Natural killer cell treated with Interleukin-12 subunit alpha and Interleukin-12 subunit beta and Interleukin-15 and Interleukin-18, amount 100 ng/mL, for 72 hours (primary cell): ENCODE data around the gene MMP19. TPM values are rescaled to one million over a fixed set of nuclear protein-coding genes. Genes with fewer than 3 reads are reported as not detected.
"Not testable (repeated sequence)": the region's sequence is repeated elsewhere in the genome, so short reads cannot be mapped to it uniquely, and the experiment has no call there.

Experiments
- ATAC-seq, 2 donors: fragments of 150-1000 bp; cut with Tn5 transposase in 1 of 2; sonication (Bioruptor Pico), chemical (Tn5 transposase) in 1 of 2; 2 replicates each; pipeline ENCODE4 v1.10.0; 2021
- DNase-seq: peaks from one replicate; pipeline ENCODE4 v3.0.0; 2022; ENCODE audit warnings: low spot score
- H3K27ac Mint-ChIP-seq, 2 donors: 1 replicate in 1 of 2; 2 replicates in 1 of 2; pipeline ENCODE4 v1.8.0; 2022; ENCODE audit warnings: mixed read lengths in 2 of 2, mild to moderate bottlenecking in 1 of 2, moderate library complexity in 1 of 2
- H3K27me3 Mint-ChIP-seq, 2 donors: 1 replicate in 1 of 2; 2 replicates in 1 of 2; pipeline ENCODE4 v1.8.0; 2022; ENCODE audit warnings: mixed read lengths in 2 of 2
- H3K36me3 Mint-ChIP-seq: one replicate; pipeline ENCODE4 v1.8.0; 2022; ENCODE audit warnings: mixed read lengths
- H3K4me1 Mint-ChIP-seq, 2 donors: 1 replicate in 1 of 2; 2 replicates in 1 of 2; pipeline ENCODE4 v1.8.0; 2022; ENCODE audit warnings: low read depth in 2 of 2, mixed read lengths in 2 of 2, mild to moderate bottlenecking in 1 of 2
- H3K4me3 Mint-ChIP-seq: one replicate; pipeline ENCODE4 v1.8.0; 2022; ENCODE audit warnings: mixed read lengths
- H3K9me3 Mint-ChIP-seq: 2 replicates; pipeline ENCODE4 v1.8.0; 2022; ENCODE audit warnings: mixed read lengths
- total RNA-seq, 2 donors: library from RNA; stranded (reverse); gene quantifications; one replicate each; pipeline ENCODE4 v1.2.3, GENCODE V29; 2022

The MMP19 gene, protein sequence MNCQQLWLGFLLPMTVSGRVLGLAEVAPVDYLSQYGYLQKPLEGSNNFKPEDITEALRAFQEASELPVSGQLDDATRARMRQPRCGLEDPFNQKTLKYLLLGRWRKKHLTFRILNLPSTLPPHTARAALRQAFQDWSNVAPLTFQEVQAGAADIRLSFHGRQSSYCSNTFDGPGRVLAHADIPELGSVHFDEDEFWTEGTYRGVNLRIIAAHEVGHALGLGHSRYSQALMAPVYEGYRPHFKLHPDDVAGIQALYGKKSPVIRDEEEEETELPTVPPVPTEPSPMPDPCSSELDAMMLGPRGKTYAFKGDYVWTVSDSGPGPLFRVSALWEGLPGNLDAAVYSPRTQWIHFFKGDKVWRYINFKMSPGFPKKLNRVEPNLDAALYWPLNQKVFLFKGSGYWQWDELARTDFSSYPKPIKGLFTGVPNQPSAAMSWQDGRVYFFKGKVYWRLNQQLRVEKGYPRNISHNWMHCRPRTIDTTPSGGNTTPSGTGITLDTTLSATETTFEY
- under 1 TPM in 1 of 2 donors, not detected in 1; 0.24 TPM for total RNA-seq

DNA sequence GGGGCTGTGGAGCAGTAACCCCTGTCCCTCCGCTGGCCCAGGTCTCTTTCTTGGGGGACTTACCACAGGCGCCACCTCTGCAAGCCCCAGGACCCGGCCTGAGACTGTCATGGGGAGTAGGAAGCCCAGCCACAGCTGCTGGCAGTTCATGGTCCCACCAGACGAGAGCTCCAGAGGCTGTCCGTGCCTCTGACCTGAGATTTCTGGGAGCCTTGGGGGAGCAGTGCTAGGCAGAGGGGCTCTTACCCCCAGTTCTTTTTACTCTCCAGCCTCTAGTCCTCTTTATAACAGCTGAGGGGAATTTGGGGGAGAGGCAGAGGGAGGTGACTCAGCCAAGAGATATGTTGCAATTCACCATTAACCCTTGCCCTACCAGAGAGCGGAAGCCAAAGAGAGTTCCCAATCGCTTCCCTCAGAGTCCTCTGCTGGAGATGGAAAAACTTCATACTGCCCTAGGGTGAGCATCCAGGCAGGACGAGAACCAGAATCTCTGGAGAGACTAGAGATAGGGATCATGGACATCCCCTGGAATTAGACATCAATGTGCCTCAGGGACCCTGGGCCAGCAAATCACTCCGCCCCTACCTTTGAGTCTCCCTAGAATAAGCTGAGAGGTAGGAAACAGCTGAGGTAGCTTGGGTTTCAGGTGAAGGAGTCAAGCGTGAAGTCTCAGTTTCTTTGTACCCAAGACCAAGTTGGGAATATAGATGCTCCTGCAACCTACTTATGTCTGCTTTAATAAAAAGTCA, at the start of gene MMP19:
Gene MMP19, minus strand, starts transcription at position 256 of the 749 bp plus-strand sequence. Its CDS starts 106 bp downstream, at position 150.
- DNase-seq (no peak), ATAC-seq (peak in 1 of 2 donors; percentile 11)
- Mint-ChIP-seq H3K4me1 (peaks cover 2 to 4% of the 10 kb centered on the region in 2 donors), H3K9me3 (no peaks in the 10 kb centered on the region), H3K36me3 (no peaks in the 10 kb centered on the region), H3K4me3 (no peak within 1 kb of the TSS), H3K27ac (peak within 1 kb of the TSS in 1 of 2 donors; percentile 14), H3K27me3 (peaks cover 0 to 9% of the 10 kb centered on the region in 2 donors)

GRCh38 chr12:55891310-55891709, 48.6 kb upstream of the MMP19 start:
- no peaks in the 10 kb centered on the region for H3K4me1 Mint-ChIP-seq
- DNase-seq (no peak), ATAC-seq (no peak)
- no peaks in the 10 kb centered on the region for H3K9me3 Mint-ChIP-seq
- H3K4me3 Mint-ChIP-seq, result no peak overlapping the region
- no peaks in the 10 kb centered on the region for H3K27me3 Mint-ChIP-seq
- H3K27ac Mint-ChIP-seq, result no peak overlapping the region
- H3K36me3 Mint-ChIP-seq, result no peaks in the 10 kb centered on the region

GRCh38 chr12:55885113-55885512, 42.4 kb upstream of the MMP19 start:
- DNase-seq (no peak), ATAC-seq (no peak)
- no peaks in the 10 kb centered on the region for H3K9me3 Mint-ChIP-seq
- no peaks in the 10 kb centered on the region for H3K36me3 Mint-ChIP-seq
- no peaks in the 10 kb centered on the region for H3K27me3 Mint-ChIP-seq
- H3K27ac Mint-ChIP-seq, result no peak overlapping the region
- H3K4me1 Mint-ChIP-seq, result no peaks in the 10 kb centered on the region
- H3K4me3 Mint-ChIP-seq, result no peak overlapping the region

DNA sequence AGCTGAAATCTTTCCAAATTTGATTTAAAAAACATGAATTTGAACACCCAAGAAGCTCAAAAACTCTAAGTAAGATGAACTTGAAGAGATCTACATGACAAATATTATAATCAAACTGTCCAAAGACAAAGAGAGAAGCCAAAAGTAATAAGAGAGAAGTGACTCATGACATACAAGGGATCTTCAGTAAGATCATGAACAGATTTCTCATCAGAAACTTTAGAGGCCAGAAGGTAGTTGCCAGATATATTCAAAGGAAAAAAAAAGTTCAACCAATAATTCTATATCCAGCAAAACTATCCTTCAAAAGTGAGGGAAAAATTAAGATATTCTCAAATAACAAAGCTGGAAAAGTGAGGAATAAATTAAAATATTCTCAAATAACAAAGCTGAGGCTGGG, 35.1 kb upstream of the MMP19 start:
- no peaks in the 10 kb centered on the region for H3K27me3 Mint-ChIP-seq
- H3K36me3 Mint-ChIP-seq, result peaks cover 10% of the 10 kb centered on the region
- no peak for DNase-seq
- ATAC-seq, result no peak
- H3K9me3 Mint-ChIP-seq, result peaks cover 5% of the 10 kb centered on the region
- H3K4me1 Mint-ChIP-seq, result no peaks in the 10 kb centered on the region
- H3K27ac Mint-ChIP-seq, result no peak overlapping the region
- no peak overlapping the region for H3K4me3 Mint-ChIP-seq

- no peaks in the 10 kb centered on the region for H3K27me3 Mint-ChIP-seq
- H3K9me3 Mint-ChIP-seq, result peaks cover 5% of the 10 kb centered on the region
- no peak overlapping the region for H3K27ac Mint-ChIP-seq
- DNase-seq (no peak), ATAC-seq (no peak)
- H3K36me3 Mint-ChIP-seq, result peaks cover 10% of the 10 kb centered on the region
- no peak overlapping the region for H3K4me3 Mint-ChIP-seq
- H3K4me1 Mint-ChIP-seq, result no peaks in the 10 kb centered on the region
Measured at GRCh38 chr12:55875704-55876467, 33.1 kb upstream of the MMP19 start.

DNA sequence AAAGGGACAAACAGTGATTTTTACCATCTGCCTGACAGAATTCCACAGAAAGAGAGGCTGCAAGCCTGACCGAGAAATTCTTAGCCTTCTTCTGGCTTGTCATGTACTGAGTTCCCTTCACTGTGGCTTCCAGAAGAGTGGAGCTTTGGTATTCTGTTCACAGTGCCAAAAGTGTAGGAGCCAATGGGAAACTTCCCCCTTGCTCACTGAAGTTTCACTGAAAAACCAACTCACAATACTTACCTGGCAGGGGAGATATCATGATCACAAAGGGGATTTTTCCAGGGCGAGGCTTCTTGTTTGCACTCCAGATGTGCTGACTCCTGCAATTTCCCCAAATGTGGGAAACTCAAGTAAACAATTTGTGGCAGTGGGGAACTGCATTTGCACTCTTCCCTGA, 31.7 kb upstream of the MMP19 start:
- peaks cover 5% of the 10 kb centered on the region for H3K9me3 Mint-ChIP-seq
- no peak overlapping the region for H3K4me3 Mint-ChIP-seq
- H3K27me3 Mint-ChIP-seq, result no peaks in the 10 kb centered on the region
- ATAC-seq, result no peak
- no peak overlapping the region for H3K27ac Mint-ChIP-seq
- H3K4me1 Mint-ChIP-seq, result no peaks in the 10 kb centered on the region
- DNase-seq, result no peak
- peaks cover 10% of the 10 kb centered on the region for H3K36me3 Mint-ChIP-seq

DNA sequence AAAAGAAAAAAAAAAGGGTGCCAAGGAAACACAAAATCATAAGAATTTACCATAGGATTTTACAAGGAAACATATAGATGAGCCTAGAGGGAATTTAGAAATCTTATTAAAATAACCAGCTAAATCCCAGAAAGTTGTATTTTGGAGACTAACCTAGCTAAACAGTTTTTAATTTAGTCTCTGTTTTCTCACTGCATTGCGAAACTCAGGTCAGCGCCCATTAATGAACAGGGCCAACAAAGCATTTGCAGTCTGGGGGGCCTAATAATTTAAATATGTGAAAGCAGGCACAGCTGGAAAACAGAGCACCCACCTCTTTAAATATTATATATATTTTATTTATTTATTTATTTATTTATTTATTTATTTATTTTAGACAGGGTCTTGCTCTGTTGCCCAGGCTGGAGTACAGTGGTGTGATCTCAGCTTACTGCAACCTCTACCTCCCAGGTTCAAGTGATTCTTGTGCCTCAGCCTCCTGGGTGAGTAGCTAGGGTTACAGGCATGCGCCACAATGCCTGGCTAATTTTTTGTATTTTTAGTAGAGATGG, 23.8 kb upstream of the MMP19 start:
- not testable (repeated sequence) for H3K27ac Mint-ChIP-seq, H3K4me3 Mint-ChIP-seq, H3K9me3 Mint-ChIP-seq, DNase-seq, ATAC-seq, H3K4me1 Mint-ChIP-seq, H3K36me3 Mint-ChIP-seq, H3K27me3 Mint-ChIP-seq

DNA sequence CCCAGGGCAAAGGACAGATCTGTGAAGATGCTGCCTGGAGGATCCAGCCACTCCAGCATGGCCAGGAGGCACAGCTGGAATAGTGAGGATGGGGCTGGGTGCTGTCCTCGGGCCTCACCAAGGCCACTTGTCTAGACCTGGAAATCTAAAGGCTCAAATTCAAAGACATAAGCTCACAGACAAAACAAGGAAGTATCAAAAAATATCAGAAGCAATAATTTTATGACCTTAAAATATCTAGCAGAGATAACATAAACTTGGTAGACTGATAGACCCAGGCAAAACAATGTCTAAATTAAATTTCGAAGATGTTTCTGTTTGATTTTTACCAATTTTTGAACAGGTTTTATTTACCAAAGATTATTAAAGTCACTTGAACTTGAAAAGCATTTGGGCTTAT, 22.6 kb upstream of the MMP19 start:
- H3K36me3 Mint-ChIP-seq, result no peaks in the 10 kb centered on the region
- DNase-seq, result no peak
- ATAC-seq, result no peak
- H3K9me3 Mint-ChIP-seq, result no peaks in the 10 kb centered on the region
- H3K4me1 Mint-ChIP-seq, result no peaks in the 10 kb centered on the region
- H3K27me3 Mint-ChIP-seq, result no peaks in the 10 kb centered on the region
- H3K27ac Mint-ChIP-seq, result no peak overlapping the region
- H3K4me3 Mint-ChIP-seq, result no peak overlapping the region

DNA sequence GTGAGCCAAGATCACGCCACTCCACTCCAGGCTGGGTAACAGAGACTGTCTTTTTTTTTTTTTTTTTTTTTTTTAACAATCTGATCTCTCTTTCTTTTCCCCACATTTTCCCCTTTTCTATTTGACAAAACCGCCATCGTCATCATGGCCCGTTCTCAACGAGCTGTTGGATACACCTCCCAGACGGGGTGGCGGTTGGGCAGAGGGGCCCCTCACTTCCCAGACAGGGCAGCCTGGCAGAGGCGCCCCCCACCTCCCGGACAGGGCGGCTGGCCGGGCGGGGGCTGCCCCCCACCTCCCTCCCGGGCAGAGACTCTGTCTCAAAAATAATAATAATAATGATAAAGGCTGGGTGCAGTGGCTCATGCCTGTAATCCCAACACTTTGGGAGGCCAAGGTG, 20.2 kb upstream of the MMP19 start:
- not testable (repeated sequence) for H3K27ac Mint-ChIP-seq, H3K9me3 Mint-ChIP-seq, H3K27me3 Mint-ChIP-seq, H3K4me3 Mint-ChIP-seq, H3K4me1 Mint-ChIP-seq, ATAC-seq, H3K36me3 Mint-ChIP-seq, DNase-seq

DNA sequence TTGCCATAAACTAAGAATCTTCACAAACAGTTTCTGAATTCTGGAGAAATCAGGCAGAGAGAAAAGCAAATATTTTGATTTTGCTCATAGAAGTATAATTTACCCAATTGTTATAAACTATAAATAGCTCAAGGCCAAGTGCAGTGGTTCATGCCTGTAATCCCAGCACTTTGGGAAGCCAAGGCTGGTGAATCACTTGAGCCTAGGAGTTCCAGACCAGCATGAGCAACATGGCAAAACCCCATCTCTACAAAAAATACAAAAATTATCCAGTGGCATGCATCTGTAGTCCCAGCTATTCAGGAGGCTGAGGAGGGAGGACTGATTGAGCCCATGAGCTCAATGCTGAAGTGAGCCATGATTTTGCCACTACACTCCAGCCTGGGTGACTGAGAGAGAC, 19.6 kb upstream of the MMP19 start:
- H3K4me3 Mint-ChIP-seq, result no peak overlapping the region
- ATAC-seq, result no peak

GRCh38 chr12:55861871-55862270, 19.1 kb upstream of the MMP19 start:
- H3K36me3 Mint-ChIP-seq, result no peaks in the 10 kb centered on the region
- ATAC-seq, result no peak
- no peak for DNase-seq
- no peak overlapping the region for H3K4me3 Mint-ChIP-seq
- no peaks in the 10 kb centered on the region for H3K4me1 Mint-ChIP-seq
- H3K27ac Mint-ChIP-seq, result no peak overlapping the region
- no peaks in the 10 kb centered on the region for H3K9me3 Mint-ChIP-seq
- peaks cover 0 to 3% of the 10 kb centered on the region in 2 donors for H3K27me3 Mint-ChIP-seq

More for the DNA sequence above, 19.6 kb upstream of the MMP19 start:
- Mint-ChIP-seq H3K9me3 (no peaks in the 10 kb centered on the region), H3K27me3 (peaks cover 0 to 3% of the 10 kb centered on the region in 2 donors), H3K36me3 (no peaks in the 10 kb centered on the region), H3K4me1 (no peaks in the 10 kb centered on the region), H3K27ac (no peak overlapping the region)
- no peak for DNase-seq

DNA sequence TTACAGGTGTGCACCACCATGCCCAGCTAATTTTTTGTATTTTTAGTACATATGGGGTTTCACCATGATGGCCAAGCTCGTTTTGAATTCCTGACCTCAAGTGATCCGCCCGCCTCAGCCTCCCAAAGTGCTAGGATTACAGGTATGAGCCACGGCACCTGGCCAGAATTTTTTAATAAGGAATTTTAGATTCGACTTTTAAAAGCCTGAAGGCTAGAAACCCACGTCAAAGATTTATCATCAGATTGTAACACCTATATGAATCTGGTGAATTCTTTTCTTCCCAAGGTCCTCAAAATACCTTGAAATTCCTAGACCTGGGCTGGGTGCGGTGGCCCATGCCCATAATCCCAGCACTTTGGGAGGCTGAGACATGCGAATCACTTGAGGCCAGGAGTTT, 18.7 kb upstream of the MMP19 start:
- H3K4me1 Mint-ChIP-seq, result no peaks in the 10 kb centered on the region
- H3K4me3 Mint-ChIP-seq, result no peak overlapping the region
- no peak for DNase-seq
- ATAC-seq, result no peak
- peaks cover 0 to 3% of the 10 kb centered on the region in 2 donors for H3K27me3 Mint-ChIP-seq
- no peak overlapping the region for H3K27ac Mint-ChIP-seq
- no peaks in the 10 kb centered on the region for H3K9me3 Mint-ChIP-seq
- H3K36me3 Mint-ChIP-seq, result no peaks in the 10 kb centered on the region

- Mint-ChIP-seq H3K4me3 (no peak overlapping the region), H3K27me3 (peaks cover 13 to 17% of the 10 kb centered on the region in 2 donors), H3K4me1 (no peaks in the 10 kb centered on the region), H3K36me3 (no peaks in the 10 kb centered on the region), H3K9me3 (no peaks in the 10 kb centered on the region), H3K27ac (no peak overlapping the region)
- DNase-seq, result no peak
- no peak for ATAC-seq
Measured at GRCh38 chr12:55852740-55853139, 10.0 kb upstream of the MMP19 start.
